MM.1S (cell line): ENCODE data around the gene CELF2.

Experiments used
- DNase-seq: peaks from one replicate; pipeline ENCODE4 v3.0.0-alpha.2; 2015
- H2AFZ ChIP-seq: fragments of 300-600 bp; sonication (generic); 2 replicates; pipeline ENCODE4 v1.6.0; 2016; ENCODE audit warnings: antibody characterized with exemption, low read length
- H3F3A ChIP-seq: fragments of 300-600 bp; sonication (generic); 2 replicates; pipeline ENCODE4 v1.6.1; 2016; ENCODE audit warnings: mild to moderate bottlenecking, antibody characterized with exemption, low read length, moderate library complexity, mixed read lengths; ENCODE audit not compliant: insufficient read depth
- H3K27ac ChIP-seq: fragments of 300-600 bp; sonication (generic); 2 replicates; pipeline ENCODE4 v1.5.1; 2016; ENCODE audit warnings: mild to moderate bottlenecking, low read length
- H3K27me3 ChIP-seq: fragments of 300-600 bp; sonication (generic); replicated peaks from 2 replicates; pipeline ENCODE4 v1.6.0; 2016; ENCODE audit warnings: low read length; ENCODE audit not compliant: insufficient read depth
- H3K36me3 ChIP-seq: fragments of 300-600 bp; sonication (generic); replicated peaks from 2 replicates; pipeline ENCODE4 v1.6.1; 2016; ENCODE audit warnings: mild to moderate bottlenecking, low read length, mixed read lengths; ENCODE audit not compliant: insufficient read depth
- H3K4me1 ChIP-seq: fragments of 300-600 bp; sonication (generic); 2 replicates; pipeline ENCODE4 v1.6.1; 2016; ENCODE audit warnings: low read length, mixed read lengths
- H3K4me2 ChIP-seq: fragments of 300-600 bp; sonication (generic); 2 replicates; pipeline ENCODE4 v1.6.0; 2016; ENCODE audit warnings: low read depth, low read length
- H3K4me3 ChIP-seq: fragments of 300-600 bp; sonication (generic); 2 replicates; pipeline ENCODE4 v1.5.1; 2016; ENCODE audit warnings: low read length, mixed read lengths
- H3K79me2 ChIP-seq: fragments of 300-600 bp; sonication (generic); 2 replicates; pipeline ENCODE4 v1.6.1; 2016; ENCODE audit warnings: mixed run types, low read length, mixed read lengths
- H3K9ac ChIP-seq: fragments of 300-600 bp; sonication (generic); 2 replicates; pipeline ENCODE4 v1.6.1; 2016; ENCODE audit warnings: low read length, mixed read lengths
- H3K9me2 ChIP-seq: fragments of 300-600 bp; sonication (generic); replicated peaks from 2 replicates; pipeline ENCODE4 v1.6.1; 2016; ENCODE audit warnings: mild to moderate bottlenecking, low read length, mixed read lengths; ENCODE audit not compliant: insufficient read depth
- H3K9me3 ChIP-seq: fragments of 300-600 bp; sonication (generic); replicated peaks from 2 replicates; pipeline ENCODE4 v1.6.1; 2016; ENCODE audit warnings: mild to moderate bottlenecking, low read length, mixed read lengths; ENCODE audit not compliant: insufficient read depth
- H4K20me1 ChIP-seq: fragments of 300-600 bp; sonication (generic); 2 replicates; pipeline ENCODE4 v1.6.1; 2016; ENCODE audit warnings: mild to moderate bottlenecking, low read length, moderate library complexity, mixed read lengths; ENCODE audit not compliant: insufficient read depth
- CTCF ChIP-seq: fragments of 300-600 bp; sonication (generic); IDR thresholded peaks from 2 replicates; pipeline ENCODE4 v1.5.1; 2016; ENCODE audit warnings: antibody characterized with exemption, low read length, mixed read lengths
- EZH2 ChIP-seq: fragments of 300-600 bp; sonication (generic); optimal IDR thresholded peaks from 2 replicates; pipeline ENCODE3; 2017; ENCODE audit warnings: low read depth, mild to moderate bottlenecking, antibody characterized with exemption, low read length, mixed read lengths
- EZH2phosphoT487 ChIP-seq: fragments of 300-600 bp; sonication (generic); IDR thresholded peaks from 2 replicates; pipeline ENCODE4 v1.6.1; 2018; ENCODE audit warnings: antibody characterized with exemption, low read length

Gene CELF2

GRCh38 chr10:10992961-10993714 is 24.5 kb upstream of the CELF2 start:
- Histone ChIP-seq H4K20me1 (no peaks in the 10 kb centered on the region), H3F3A (no peaks in the 10 kb centered on the region)
- DNase-seq = no peak

GRCh38 chr10:10993785-10994184 is 23.9 kb upstream of the CELF2 start:
- no peaks in the 10 kb centered on the region for H3K9me3 ChIP-seq

More at GRCh38 chr10:10992961-10993714, 24.5 kb upstream of the CELF2 start:
- TF ChIP-seq CTCF = no peak
- TF ChIP-seq EZH2 = no peak
- no peak for TF ChIP-seq EZH2phosphoT487
- Histone ChIP-seq H3K9ac (no peak overlapping the region), H3K4me3 (no peak overlapping the region), H3K4me1 (no peaks in the 10 kb centered on the region), H3K27ac (no peak overlapping the region), H3K4me2 (no peak overlapping the region), H3K36me3 (no peaks in the 10 kb centered on the region), H3K79me2 (no peaks in the 10 kb centered on the region), H3K27me3 (no peaks in the 10 kb centered on the region), H2AFZ (no peak overlapping the region), H3K9me2 (no peaks in the 10 kb centered on the region), H3K9me3 (no peaks in the 10 kb centered on the region)

GRCh38 chr10:10994360-10994759 is 23.3 kb upstream of the CELF2 start:
- H3F3A ChIP-seq = no peaks in the 10 kb centered on the region
- H3K79me2 ChIP-seq = no peaks in the 10 kb centered on the region
- no peak overlapping the region for H2AFZ ChIP-seq
- H3K27ac ChIP-seq = no peak overlapping the region
- no peaks in the 10 kb centered on the region for H3K36me3 ChIP-seq
- TF ChIP-seq CTCF (no peak), EZH2 (no peak)
- no peaks in the 10 kb centered on the region for H3K9me3 ChIP-seq
- H3K4me3 ChIP-seq = no peak overlapping the region
- no peak for DNase-seq
- no peak overlapping the region for H3K4me2 ChIP-seq
- H3K27me3 ChIP-seq = no peaks in the 10 kb centered on the region
- no peaks in the 10 kb centered on the region for H3K4me1 ChIP-seq
- H3K9me2 ChIP-seq = no peaks in the 10 kb centered on the region
- no peaks in the 10 kb centered on the region for H4K20me1 ChIP-seq
- H3K9ac ChIP-seq = no peak overlapping the region

More at GRCh38 chr10:10993785-10994184, 23.9 kb upstream of the CELF2 start:
- no peaks in the 10 kb centered on the region for H3F3A ChIP-seq
- no peak overlapping the region for H3K9ac ChIP-seq
- no peaks in the 10 kb centered on the region for H3K4me1 ChIP-seq
- H3K4me3 ChIP-seq = no peak overlapping the region
- no peak overlapping the region for H2AFZ ChIP-seq
- TF ChIP-seq EZH2phosphoT487 (no peak), EZH2 (no peak), CTCF (no peak)
- no peaks in the 10 kb centered on the region for H4K20me1 ChIP-seq
- H3K27me3 ChIP-seq = no peaks in the 10 kb centered on the region
- H3K4me2 ChIP-seq = no peak overlapping the region
- no peaks in the 10 kb centered on the region for H3K79me2 ChIP-seq
- H3K36me3 ChIP-seq = no peaks in the 10 kb centered on the region
- H3K27ac ChIP-seq = no peak overlapping the region
- H3K9me2 ChIP-seq = no peaks in the 10 kb centered on the region
- no peak for DNase-seq
